Activated CD8-positive, alpha-beta T cell treated with anti-CD3 and anti-CD28 coated beads for 36 hours (primary cell): ENCODE results near the gene TDO2. TPM values are rescaled to one million over a fixed set of nuclear protein-coding genes. Genes with fewer than 3 reads are reported as not detected.

Experiments used
- ATAC-seq: fragments of 200-7000 bp; cut with Tn5 transposase; one replicate; pipeline ENCODE4 v1.10.0; 2021; ENCODE audit warnings: mild to moderate bottlenecking, moderate library complexity
- CTCF ChIA-PET: fragments of 350-600 bp; sonication (Branson Sonifier 250); formaldehyde crosslinking; loops from one replicate; lab custom pipeline; 2021; ENCODE audit warnings: antibody characterized with exemption; lab: Charles Lee
- POLR2A ChIA-PET: fragments of 350-600 bp; sonication (Branson Sonifier 250); formaldehyde crosslinking; loops from one replicate; lab custom pipeline; 2021; ENCODE audit warnings: antibody characterized with exemption; lab: Charles Lee
- DNase-seq: peaks from one replicate; pipeline ENCODE4 v3.0.0-alpha.2; 2020
- H3K27ac Mint-ChIP-seq: one replicate; pipeline ENCODE4 v1.8.0; 2021; ENCODE audit warnings: mild to moderate bottlenecking, mixed read lengths
- H3K27me3 Mint-ChIP-seq: one replicate; pipeline ENCODE4 v1.8.0; 2021; ENCODE audit warnings: mixed read lengths
- H3K36me3 Mint-ChIP-seq: one replicate; pipeline ENCODE4 v1.8.0; 2021; ENCODE audit warnings: low read depth, mixed read lengths
- H3K4me1 Mint-ChIP-seq: one replicate; pipeline ENCODE4 v1.8.0; 2021; ENCODE audit warnings: low read depth, mixed read lengths
- H3K4me3 Mint-ChIP-seq: one replicate; pipeline ENCODE4 v1.8.0; 2021; ENCODE audit warnings: mild to moderate bottlenecking, moderate library complexity, mixed read lengths
- H3K9me3 Mint-ChIP-seq: one replicate; pipeline ENCODE4 v1.8.0; 2021; ENCODE audit warnings: mixed read lengths
- CTCF ChIP-seq: fragments of 200-600 bp; IDR thresholded peaks from one replicate; pipeline ENCODE4 v1.8.0; 2022; ENCODE audit warnings: antibody characterized with exemption, mild to moderate bottlenecking
- intact Hi-C: fragments of 100-400 bp; cut with micrococcal nuclease; formaldehyde crosslinking; loops from one replicate; pipeline ENCODE4 v1.10.0; 2022
- total RNA-seq, 2 experiments: library from RNA; stranded (reverse); gene quantifications; one replicate each; pipeline ENCODE4 v1.2.3, GENCODE V29; 2021

TDO2 gene
- total RNA-seq, 2 experiments from 2014 or later, result not detected

GRCh38 chr4:155906554-155907247 lies 3.2 kb downstream of the TDO2 start:
- Mint-ChIP-seq H3K4me3 (no peak overlapping the region), H3K9me3 (no peaks in the 10 kb centered on the region), H3K4me1 (peaks cover 6% of the 10 kb centered on the region), H3K27ac (no peak overlapping the region), H3K36me3 (no peaks in the 10 kb centered on the region), H3K27me3 (peaks cover 16% of the 10 kb centered on the region)
- intact Hi-C loops, result no loop called here
- POLR2A ChIA-PET, result no interaction called here
- TF ChIP-seq CTCF, result no peak
- no peak for DNase-seq
- no peak for ATAC-seq
- CTCF ChIA-PET, result interaction anchor here (0.9 kb wide), 1 partner anchor 47 kb away, joined by 3 read pairs; the partner anchor contains the start of gene CTSO

DNA sequence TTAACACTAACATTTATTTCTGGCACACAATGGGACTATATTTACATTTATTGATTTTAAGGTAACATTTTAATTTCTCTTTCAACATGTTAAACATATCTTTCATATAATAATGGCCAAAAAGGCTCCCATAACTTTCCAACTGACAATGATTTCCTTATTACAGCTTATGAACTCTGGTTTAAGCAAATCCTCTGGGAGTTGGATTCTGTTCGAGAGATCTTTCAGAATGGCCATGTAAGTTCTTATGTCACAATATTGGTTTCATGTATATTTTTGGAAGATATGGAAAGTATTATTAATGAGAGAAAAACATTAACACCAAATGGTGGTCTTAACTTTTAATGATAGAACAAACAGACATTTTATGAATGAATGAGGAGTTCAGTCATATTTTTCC lies 4.1 kb downstream of the TDO2 start:
- intact Hi-C loops, result no loop called here
- no peak for ATAC-seq

DNA sequence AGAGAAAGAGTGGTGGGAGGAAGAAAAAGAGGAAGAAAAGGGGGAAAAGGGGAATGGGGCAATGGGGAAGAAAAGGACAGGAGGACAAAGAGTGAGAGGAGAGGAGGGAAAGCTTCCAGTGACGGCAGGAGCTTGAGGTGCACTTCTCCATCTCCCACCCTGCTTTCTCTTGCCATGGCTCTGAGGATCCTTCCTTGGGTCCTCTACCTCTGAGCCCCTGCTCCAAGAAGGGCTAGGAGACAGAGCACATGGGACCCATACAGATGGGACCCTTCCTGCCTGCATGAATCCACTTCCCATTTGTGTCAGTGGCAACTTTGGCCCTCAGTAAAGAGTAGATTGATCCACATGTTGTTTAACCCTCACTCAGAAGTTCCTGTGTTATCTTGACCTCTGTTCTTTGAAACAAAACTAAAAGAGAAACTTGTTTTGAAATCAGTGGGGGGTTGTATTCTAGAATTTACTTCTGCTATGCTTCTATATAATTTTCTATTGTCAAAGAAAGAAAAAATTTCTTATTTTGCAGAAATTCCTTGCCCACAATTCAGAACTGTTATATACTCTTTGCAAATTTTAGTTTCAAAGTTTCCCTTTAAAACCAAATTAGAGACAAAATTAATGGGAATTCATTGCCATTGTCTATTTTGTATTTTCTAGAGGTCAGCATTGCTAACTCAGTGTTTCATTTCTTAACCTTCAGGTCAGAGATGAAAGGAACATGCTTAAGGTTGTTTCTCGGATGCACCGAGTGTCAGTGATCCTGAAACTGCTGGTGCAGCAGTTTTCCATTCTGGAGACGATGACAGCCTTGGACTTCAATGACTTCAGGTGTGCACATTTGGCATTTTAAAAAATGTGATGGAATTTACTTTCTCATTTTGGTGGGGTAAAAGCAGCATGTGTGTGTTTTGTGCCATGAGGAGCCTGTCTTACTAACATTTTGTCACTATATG lies 5.0 kb downstream of the TDO2 start:
- peaks cover 15% of the 10 kb centered on the region for H3K4me1 Mint-ChIP-seq
- no peak for DNase-seq
- H3K4me3 Mint-ChIP-seq, result no peak overlapping the region
- no peaks in the 10 kb centered on the region for H3K9me3 Mint-ChIP-seq
- no peak for ATAC-seq
- no peak for TF ChIP-seq CTCF
- intact Hi-C loops, result no loop called here
- ChIA-PET POLR2A (interaction anchor here (0.6 kb wide), 1 partner anchor 234 kb away, joined by 3 read pairs; no protein-coding TSS in a partner anchor), CTCF (interaction anchor here (1.0 kb wide), 1 partner anchor 44 kb away, joined by 3 read pairs; no protein-coding TSS in a partner anchor)
- peaks cover 14% of the 10 kb centered on the region for H3K27me3 Mint-ChIP-seq
- H3K27ac Mint-ChIP-seq, result no peak overlapping the region
- no peaks in the 10 kb centered on the region for H3K36me3 Mint-ChIP-seq

More for the DNA sequence above, 4.1 kb downstream of the TDO2 start:
- ChIA-PET CTCF (interaction anchor here (0.9 kb wide), 1 partner anchor 46 kb away, joined by 3 read pairs; the partner anchor contains the start of gene CTSO), POLR2A (interaction anchor here (0.6 kb wide), 1 partner anchor 233 kb away, joined by 3 read pairs; no protein-coding TSS in a partner anchor)
- no peak for DNase-seq
- no peak for TF ChIP-seq CTCF
- Mint-ChIP-seq H3K27ac (no peak overlapping the region), H3K36me3 (no peaks in the 10 kb centered on the region), H3K9me3 (no peaks in the 10 kb centered on the region), H3K27me3 (peaks cover 16% of the 10 kb centered on the region), H3K4me1 (peaks cover 12% of the 10 kb centered on the region), H3K4me3 (no peak overlapping the region)

DNA sequence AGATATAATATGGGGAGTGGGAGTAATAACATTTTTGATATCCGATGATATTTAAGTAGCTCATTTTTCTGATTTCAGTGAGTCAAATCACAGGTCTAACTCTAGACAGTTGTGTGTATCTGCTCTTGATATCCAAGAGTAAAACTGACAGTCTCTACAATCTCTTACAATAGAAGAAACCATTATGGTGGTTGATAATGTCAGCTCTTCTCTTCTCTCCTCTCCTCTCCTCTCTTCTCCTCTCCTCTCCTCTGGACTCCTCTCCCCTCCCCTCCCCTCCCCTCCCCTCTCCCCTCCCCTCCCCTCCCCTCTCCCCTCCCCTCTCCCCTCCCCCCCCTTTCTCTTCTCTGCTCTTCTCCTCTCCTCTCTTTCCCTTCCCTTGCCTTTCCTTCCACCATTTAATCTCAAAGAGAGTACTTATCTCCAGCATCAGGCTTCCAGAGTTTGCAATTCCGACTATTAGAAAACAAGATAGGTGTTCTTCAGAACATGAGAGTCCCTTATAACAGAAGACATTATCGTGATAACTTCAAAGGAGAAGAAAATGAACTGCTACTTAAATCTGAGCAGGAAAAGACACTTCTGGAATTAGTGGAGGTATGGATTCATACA lies 6.2 kb downstream of the TDO2 start:
- ATAC-seq (no peak), DNase-seq (no peak)
- CTCF ChIA-PET, result interaction anchor here (1.0 kb wide), 1 partner anchor 43 kb away, joined by 3 read pairs; no protein-coding TSS in a partner anchor
- no peak overlapping the region for H3K27ac Mint-ChIP-seq
- H3K9me3 Mint-ChIP-seq, result no peaks in the 10 kb centered on the region
- POLR2A ChIA-PET, result no interaction called here
- H3K27me3 Mint-ChIP-seq, result peaks cover 14% of the 10 kb centered on the region
- H3K36me3 Mint-ChIP-seq, result no peaks in the 10 kb centered on the region
- intact Hi-C loops, result no loop called here
- H3K4me3 Mint-ChIP-seq, result no peak overlapping the region
- H3K4me1 Mint-ChIP-seq, result peaks cover 15% of the 10 kb centered on the region
- no peak for TF ChIP-seq CTCF
